Measurements from ENCODE around the gene UMAD1. TPM values are rescaled to one million over a fixed set of nuclear protein-coding genes. Genes with fewer than 3 reads are reported as not detected.

The UMAD1 gene
- total and polyA plus RNA-seq, 4 donors: 7.7 to 19.2 (median 12.2) TPM

DNA sequence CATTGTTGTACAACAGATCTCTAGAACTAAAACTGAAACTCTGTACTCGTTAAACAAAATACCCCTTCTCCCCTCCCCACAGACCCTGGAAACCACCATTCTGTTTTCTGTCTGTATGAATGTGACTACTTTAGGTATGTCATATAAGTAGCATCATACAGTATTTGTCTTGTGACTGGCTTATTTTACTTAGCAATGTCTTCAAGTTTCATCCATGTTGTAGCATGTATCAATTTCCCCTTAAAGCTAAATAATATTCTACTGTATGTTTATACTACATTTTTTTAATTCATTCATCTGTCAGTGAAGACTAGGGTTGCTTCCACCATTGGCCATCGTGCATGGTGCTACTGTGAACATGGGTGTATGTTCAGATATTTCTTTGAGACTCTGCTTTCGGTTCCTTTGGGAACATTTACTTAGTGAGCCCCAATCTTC, 149.0 kb downstream of the UMAD1 start:
- Histone ChIP-seq H3K36me3 (ENCODE audit: control insufficient read depth in 4 of 4, insufficient read depth in 4 of 4, low read length in 4 of 4) (peaks cover 0 to 4% (median 2%) of the 10 kb centered on the region in 4 donors), H3K9me3 (ENCODE audit: control insufficient read depth in 4 of 4, insufficient read depth in 3 of 4, low read length in 3 of 4) (no peaks in the 10 kb centered on the region), H3K9ac (ENCODE audit: insufficient read depth in 1 of 2, low read length in 2 of 2) (no peak overlapping the region), H3K27ac (ENCODE audit: low read depth in 1 of 2, low read length in 1 of 2) (no peak overlapping the region), H3K4me3 (no peak overlapping the region), H3K27me3 (ENCODE audit: control insufficient read depth in 3 of 3, insufficient read depth in 3 of 3, low read length in 2 of 3) (no peaks in the 10 kb centered on the region), H3K4me1 (ENCODE audit: control insufficient read depth in 5 of 5, insufficient read depth in 5 of 5, low read length in 5 of 5) (no peaks in the 10 kb centered on the region)
- TF ChIP-seq, protein P1, sequence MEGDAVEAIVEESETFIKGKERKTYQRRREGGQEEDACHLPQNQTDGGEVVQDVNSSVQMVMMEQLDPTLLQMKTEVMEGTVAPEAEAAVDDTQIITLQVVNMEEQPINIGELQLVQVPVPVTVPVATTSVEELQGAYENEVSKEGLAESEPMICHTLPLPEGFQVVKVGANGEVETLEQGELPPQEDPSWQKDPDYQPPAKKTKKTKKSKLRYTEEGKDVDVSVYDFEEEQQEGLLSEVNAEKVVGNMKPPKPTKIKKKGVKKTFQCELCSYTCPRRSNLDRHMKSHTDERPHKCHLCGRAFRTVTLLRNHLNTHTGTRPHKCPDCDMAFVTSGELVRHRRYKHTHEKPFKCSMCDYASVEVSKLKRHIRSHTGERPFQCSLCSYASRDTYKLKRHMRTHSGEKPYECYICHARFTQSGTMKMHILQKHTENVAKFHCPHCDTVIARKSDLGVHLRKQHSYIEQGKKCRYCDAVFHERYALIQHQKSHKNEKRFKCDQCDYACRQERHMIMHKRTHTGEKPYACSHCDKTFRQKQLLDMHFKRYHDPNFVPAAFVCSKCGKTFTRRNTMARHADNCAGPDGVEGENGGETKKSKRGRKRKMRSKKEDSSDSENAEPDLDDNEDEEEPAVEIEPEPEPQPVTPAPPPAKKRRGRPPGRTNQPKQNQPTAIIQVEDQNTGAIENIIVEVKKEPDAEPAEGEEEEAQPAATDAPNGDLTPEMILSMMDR (IDR thresholded peaks at IDR 0.05; ENCODE audit: control extremely low read depth, extremely low read depth): no peak
- ATAC-seq (ENCODE audit: insufficient read depth, low FRiP score) (no peak), DNase-seq (no peak)
- 87 to 97% methylated on average over 3 of the region's 3 CpGs for WGBS, 2 donors

DNA sequence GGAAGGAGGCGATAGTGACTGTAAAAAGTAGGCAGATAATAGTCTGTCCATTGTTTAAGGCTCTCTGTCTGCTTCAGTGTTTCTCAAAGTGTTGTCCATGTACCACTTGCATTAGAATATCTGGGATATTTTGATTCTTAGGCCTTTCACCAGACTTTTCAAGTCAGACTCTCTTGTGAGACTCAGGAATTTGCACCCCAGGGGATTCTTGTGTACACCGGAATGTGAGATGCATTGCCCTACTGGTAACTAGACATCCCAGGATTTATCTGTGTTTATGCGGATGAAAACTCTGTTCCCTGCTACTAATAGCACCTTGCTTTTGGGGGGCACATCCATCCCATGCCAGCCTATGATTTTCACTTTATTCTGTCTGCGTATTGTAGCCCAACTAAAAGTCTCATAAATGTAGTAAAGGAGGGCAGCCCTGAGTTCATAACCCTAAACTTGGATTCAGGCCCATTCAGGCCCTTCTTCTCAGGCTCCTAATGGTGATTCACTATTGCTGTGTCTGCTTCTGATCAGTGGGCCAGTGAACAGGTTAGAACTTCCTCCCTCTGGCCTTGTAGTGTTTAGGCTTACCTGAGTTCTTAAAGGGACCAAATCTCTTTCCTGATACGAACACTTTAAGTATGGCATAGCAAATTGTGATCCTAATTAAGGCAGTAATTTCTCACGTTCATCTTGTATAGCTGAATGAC, 149.6 kb downstream of the UMAD1 start:
- H3K4me3 ChIP-seq: no peak overlapping the region
- WGBS, 2 donors: 95% methylated on average over 6 of the region's 6 CpGs
- no peaks in the 10 kb centered on the region for H3K9me3 ChIP-seq (ENCODE audit: control insufficient read depth in 4 of 4, insufficient read depth in 3 of 4, low read length in 3 of 4)
- TF ChIP-seq, protein P1 (IDR thresholded peaks at IDR 0.05; ENCODE audit: control extremely low read depth, extremely low read depth): no peak
- no peak overlapping the region for H3K9ac ChIP-seq (ENCODE audit: insufficient read depth in 1 of 2, low read length in 2 of 2)
- H3K36me3 ChIP-seq (ENCODE audit: control insufficient read depth in 4 of 4, insufficient read depth in 4 of 4, low read length in 4 of 4): peaks cover 0 to 4% (median 2%) of the 10 kb centered on the region in 4 donors
- ATAC-seq (ENCODE audit: insufficient read depth, low FRiP score): no peak
- H3K4me1 ChIP-seq (ENCODE audit: control insufficient read depth in 5 of 5, insufficient read depth in 5 of 5, low read length in 5 of 5): no peaks in the 10 kb centered on the region
- H3K27me3 ChIP-seq (ENCODE audit: control insufficient read depth in 3 of 3, insufficient read depth in 3 of 3, low read length in 2 of 3): no peaks in the 10 kb centered on the region
- no peak for DNase-seq
- H3K27ac ChIP-seq (ENCODE audit: low read depth in 1 of 2, low read length in 1 of 2): no peak overlapping the region

DNA sequence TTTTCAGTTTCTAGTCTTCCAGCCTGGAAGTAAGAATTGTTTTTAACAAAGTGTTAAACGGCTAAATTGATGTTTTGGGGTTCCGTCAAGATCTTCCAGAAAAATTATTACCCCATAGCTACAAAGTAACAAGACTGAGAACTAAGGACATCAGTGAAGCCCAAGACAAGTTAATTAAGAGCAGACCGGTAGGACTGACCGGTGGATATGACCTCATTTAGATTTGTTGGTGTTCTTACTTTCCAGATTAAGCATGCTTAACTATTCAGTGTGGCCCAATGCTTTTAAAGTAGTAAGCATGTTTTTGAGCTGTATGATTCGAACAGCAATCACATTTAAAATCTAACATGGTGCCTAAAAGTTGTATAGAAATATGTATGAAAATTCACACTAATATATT, 151.0 kb downstream of the UMAD1 start:
- Histone ChIP-seq H3K27me3 (ENCODE audit: control insufficient read depth in 3 of 3, insufficient read depth in 3 of 3, low read length in 2 of 3) (no peaks in the 10 kb centered on the region), H3K4me3 (no peak overlapping the region), H3K9ac (ENCODE audit: insufficient read depth in 1 of 2, low read length in 2 of 2) (no peak overlapping the region), H3K36me3 (ENCODE audit: control insufficient read depth in 4 of 4, insufficient read depth in 4 of 4, low read length in 4 of 4) (peaks cover 0 to 4% (median 2%) of the 10 kb centered on the region in 4 donors), H3K27ac (ENCODE audit: low read depth in 1 of 2, low read length in 1 of 2) (no peak overlapping the region), H3K4me1 (ENCODE audit: control insufficient read depth in 5 of 5, insufficient read depth in 5 of 5, low read length in 5 of 5) (no peaks in the 10 kb centered on the region), H3K9me3 (ENCODE audit: control insufficient read depth in 4 of 4, insufficient read depth in 3 of 4, low read length in 3 of 4) (no peaks in the 10 kb centered on the region)
- TF ChIP-seq, protein P1 (IDR thresholded peaks at IDR 0.05; ENCODE audit: control extremely low read depth, extremely low read depth): no peak
- ATAC-seq (ENCODE audit: insufficient read depth, low FRiP score) (no peak), DNase-seq (no peak)
- WGBS, 2 donors: 93 to 95% methylated on average over 5 of the region's 5 CpGs
